Heart left ventricle (tissue), 16 donors: ENCODE results near the gene DPEP3. TPM values are rescaled to one million over a fixed set of nuclear protein-coding genes. Genes with fewer than 3 reads are reported as not detected.

Experiments used
- ATAC-seq, 4 donors: fragments of 200-7000 bp; cut with Tn5 transposase; one replicate each; pipeline ENCODE4 v1.9.1; 2020 to 2022; ENCODE audit warnings: moderate library complexity in 4 of 4, mild to moderate bottlenecking in 3 of 4, moderate number of reproducible peaks in 1 of 4
- DNase-seq, 5 donors: peaks; one replicate each; pipeline ENCODE4 v3.0.0-alpha.2; 2020
- H3K27ac ChIP-seq, 12 donors: fragments of 200-600 bp; sonication (generic) in 4 of 12; one replicate each; pipeline versions ENCODE4 v1.5.0 to v1.8.0; 2016 to 2022; ENCODE audit warnings: mild to moderate bottlenecking in 2 of 12
- H3K27me3 ChIP-seq, 9 donors: fragments of 200-600 bp; sonication (generic) in 2 of 9; one replicate each; pipeline versions ENCODE4 v1.5.1 to v1.8.0; 2016 to 2022; ENCODE audit warnings: mild to moderate bottlenecking in 3 of 9
- H3K36me3 ChIP-seq, 9 donors: fragments of 200-600 bp; sonication (generic) in 2 of 9; one replicate each; pipeline versions ENCODE4 v1.5.0 to v1.8.0; 2018 to 2022; ENCODE audit warnings: mild to moderate bottlenecking in 2 of 9
- H3K4me1 ChIP-seq, 12 donors: fragments of 200-600 bp; sonication (generic) in 4 of 12; one replicate each; pipeline versions ENCODE4 v1.5.0 to v1.8.0; 2016 to 2022; ENCODE audit warnings: mild to moderate bottlenecking in 3 of 12
- H3K4me3 ChIP-seq, 12 donors: fragments of 200-600 bp; sonication (generic) in 4 of 12; one replicate each; pipeline versions ENCODE4 v1.5.0 to v1.8.0; 2017 to 2022; ENCODE audit warnings: mild to moderate bottlenecking in 9 of 12, moderate library complexity in 4 of 12
- H3K9me3 ChIP-seq, 12 donors: fragments of 200-600 bp; sonication (generic) in 4 of 12; one replicate each; pipeline versions ENCODE4 v1.5.0 to v1.8.0; 2016 to 2022; ENCODE audit warnings: mild to moderate bottlenecking in 1 of 12
- CTCF ChIP-seq, 12 donors: fragments of 200-600 bp; sonication (generic) in 4 of 12; IDR thresholded peaks; one replicate each; pipeline versions ENCODE4 v1.5.0 to v1.8.0; 2018 to 2022; ENCODE audit warnings: antibody characterized with exemption in 12 of 12, mild to moderate bottlenecking in 5 of 12
- POLR2A ChIP-seq, 2 donors: fragments of 450-650 bp; IDR thresholded peaks; one replicate each; pipeline ENCODE4 v1.6.1; 2017; ENCODE audit warnings: antibody characterized with exemption in 2 of 2, mild to moderate bottlenecking in 2 of 2, moderate library complexity in 2 of 2
- WGBS, 4 donors: extraction: QIAGEN DNeasy Blood & Tissue Kit in 2 of 4; methylation state at CpG; one replicate each; pipeline versions ENCODE4 v1.1.5 to v1.1.7; 2013 to 2018; 5-methylcytosine and 5-hydroxymethylcytosine counted together
- intact Hi-C, 10 donors: fragments of 100-400 bp; cut with DNase I; formaldehyde crosslinking; loops; one replicate each; pipeline versions ENCODE4 v1.11.1 to v1.14.2; 2022
- polyA plus RNA-seq, 2 donors: library from polyadenylated mRNA; stranded (reverse); fragments of 200-250 nt; gene quantifications; one replicate each; pipeline ENCODE4 v1.2.3, GENCODE V29; 2013
- total RNA-seq, 9 donors: library from RNA; depleted of rRNA in 2 of 9; stranded (reverse); fragments of >200 nt in 2 of 9; fragmentation: NEBNext Ultra II Directional in 3 of 9; extraction: Animal tissue kit (Norgen Biotek cat#: 25700) in 3 of 9; gene quantifications; one replicate each; pipeline versions ENCODE4 v1.1.0 to v1.2.4, GENCODE V29; 2016 to 2023
- donor health status: ischemic (EF 13 %, LVEDD 7.1; RV severe dilation, severe dysfunction).
- donor health status: healthy with polysubstance abuse.
- donor health status: DM: no; HTN: yes; CAD: no.
- donor health status: DM: no; HTN: no; CAD: no.
- donor health status: ischemic (EF 25% LVEDD 6.9; RV normal size, moderate dysfunction).
- donor health status: ischemic (EF 25% LVEDD 5.7; RV mildly dilated, moderate dysfunction).
- donor health status: healthy.
- donor health status: DM: yes; HTN: yes; CAD: no.
- donor health status: ischemic (EF 35%, LVEDD 5.7; RV mildly dilated, moderate dysfunction).
- donor health status: nonischemic (EF 11% LVEDD 7.7; RV severe dilation, severe dysfunction).
- donor health status: DM: yes; HTN: yes; CAD: no.
- donor health status: PGD.
- donor health status: ischemic (EF 29% LVEDD 5.4; RV normal size, mild dysfunction).
- donor health status: nonischemic (EF 23%, LVEDD 6.1; RV moderate dilation, normal function).

DPEP3 gene
- total and polyA plus RNA-seq, 11 donors, result 0.13 to 0.16 TPM; not detected in 9

GRCh38 chr16:67967183-67967957 lies 12.9 kb downstream of the DPEP3 start:
- H3K4me1 ChIP-seq, result peaks cover 31 to 61% (median 54%) of the 10 kb centered on the region in 12 donors
- ATAC-seq (no peak), DNase-seq (no peak)
- TF ChIP-seq CTCF (IDR thresholded peaks at IDR 0.05), result no peak
- TF ChIP-seq POLR2A (IDR thresholded peaks at IDR 0.05), result no peak
- H3K27me3 ChIP-seq, result no peaks in the 10 kb centered on the region
- peak overlapping the region; percentile 95 to 100 (median 99) for H3K27ac ChIP-seq
- intact Hi-C loops, result loop anchor here in 1 of 10 donors (10.0 kb wide), 1 partner anchor 267 kb away; the partner anchor contains the start of gene ESRP2
- 2 to 4% (median 3%) methylated on average over 18 of the region's 18 CpGs for WGBS, 4 donors
- H3K4me3 ChIP-seq, result peak overlapping the region; percentile 67 to 100 (median 91)
- H3K36me3 ChIP-seq, result peaks cover 0 to 26% (median 13%) of the 10 kb centered on the region in 9 donors
- no peaks in the 10 kb centered on the region for H3K9me3 ChIP-seq

GRCh38 chr16:67966549-67967182 lies 13.6 kb downstream of the DPEP3 start:
- no peaks in the 10 kb centered on the region for H3K9me3 ChIP-seq
- ATAC-seq (peak in 3 of 4 donors; percentile 7 to 19 (median 8)), DNase-seq (peak in 4 of 5 donors; percentile 46 to 71 (median 70))
- peaks cover 0 to 33% (median 20%) of the 10 kb centered on the region in 9 donors for H3K36me3 ChIP-seq
- 21 to 40% (median 38%) methylated on average over 3 of the region's 3 CpGs for WGBS, 4 donors
- intact Hi-C loops, result loop anchor here in 1 of 10 donors (10.0 kb wide), 1 partner anchor 268 kb away; the partner anchor contains the start of gene ESRP2
- TF ChIP-seq CTCF (IDR thresholded peaks at IDR 0.05), result no peak
- TF ChIP-seq POLR2A (IDR thresholded peaks at IDR 0.05), result no peak
- H3K27ac ChIP-seq, result peak overlapping the region; percentile 41 to 100 (median 98)
- no peaks in the 10 kb centered on the region for H3K27me3 ChIP-seq
- peaks cover 34 to 68% (median 60%) of the 10 kb centered on the region in 12 donors for H3K4me1 ChIP-seq
- H3K4me3 ChIP-seq, result peak overlapping the region; percentile 6 to 100 (median 90)

GRCh38 chr16:67965668-67966548 lies 14.4 kb downstream of the DPEP3 start:
- H3K9me3 ChIP-seq, result no peaks in the 10 kb centered on the region
- 27 to 43% (median 32%) methylated on average over 10 to 11 of the region's 11 CpGs for WGBS, 4 donors
- peaks cover 39 to 76% (median 67%) of the 10 kb centered on the region in 12 donors for H3K4me1 ChIP-seq
- ATAC-seq, result peak in 1 of 4 donors; percentile 19
- H3K36me3 ChIP-seq, result peaks cover 0 to 41% (median 27%) of the 10 kb centered on the region in 9 donors
- no peaks in the 10 kb centered on the region for H3K27me3 ChIP-seq
- peak overlapping the region; percentile 41 to 100 (median 98) for H3K27ac ChIP-seq
- H3K4me3 ChIP-seq, result peak overlapping the region; percentile 6 to 100 (median 90)
- no peak for DNase-seq
- intact Hi-C loops, result loop anchor here in 1 of 10 donors (10.0 kb wide), 1 partner anchor 269 kb away; the partner anchor contains the start of gene ESRP2
- TF ChIP-seq POLR2A (IDR thresholded peaks at IDR 0.05) (no peak), CTCF (IDR thresholded peaks at IDR 0.05) (no peak)
